Measurements from ENCODE around the gene PLA2G12A. TPM values are rescaled to one million over a fixed set of nuclear protein-coding genes. Genes with fewer than 3 reads are reported as not detected.

Gene PLA2G12A
- total and polyA plus RNA-seq, 2 of the 8 experiments (the other 6 are each of a cell fraction or from before 2014, with no cell fraction given) = 26.6 to 47.2 TPM

GRCh38 chr4:109703664-109704361, 26.1 kb downstream of the PLA2G12A start (continued):
- TF ChIP-seq CHD2 (IDR thresholded peaks at IDR 0.05; ENCODE audit: low read length) (no peak), RAD21 (IDR thresholded peaks at IDR 0.05 in 1 of 2, conservative IDR thresholded peaks at IDR 0.05 in 1 of 2; ENCODE audit: low read depth in 2 of 2, low read length in 2 of 2) (no peak), RBBP5 (IDR thresholded peaks at IDR 0.05; ENCODE audit: borderline replicate concordance, low read depth, low read length) (no peak), SRF (IDR thresholded peaks at IDR 0.05; ENCODE audit: low read depth, low read length) (no peak)
